ENCODE measurements around the gene WDR26.

DNA sequence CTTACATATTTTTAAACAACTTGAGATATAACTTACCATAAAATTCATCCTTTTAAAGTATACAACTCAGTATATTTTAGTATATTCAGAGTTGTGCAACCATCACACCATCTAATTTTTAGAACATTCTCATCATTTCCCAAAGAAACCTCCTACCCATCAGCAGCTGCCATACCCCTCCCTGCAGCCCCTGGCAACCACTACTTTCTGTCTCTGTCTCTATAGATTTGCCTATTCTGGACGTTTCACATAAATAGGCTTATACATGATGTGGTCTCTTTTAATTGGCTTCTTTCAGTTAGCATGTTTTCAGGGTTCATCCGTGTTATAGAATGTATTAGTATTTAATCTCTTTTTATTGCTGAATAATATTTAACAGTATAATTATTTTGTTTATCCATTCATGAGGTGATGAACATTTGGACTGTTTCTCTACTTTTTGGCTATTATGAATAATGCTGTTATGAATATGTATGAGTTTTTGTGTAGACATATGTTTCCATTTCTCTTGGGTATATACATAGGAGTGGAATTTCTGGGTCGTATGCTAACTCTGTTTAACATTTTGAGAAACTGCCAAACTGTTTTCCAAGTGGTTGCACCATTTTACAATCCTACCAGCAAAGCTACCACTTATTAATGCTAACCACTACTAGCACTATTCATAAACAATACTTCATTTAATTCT, 29.5 kb downstream of the WDR26 start:
- TF ChIP-seq EZH2phosphoT487 (IDR thresholded peaks at IDR 0.05; ENCODE audit: insufficient read depth, low read depth) (no peak), EZH2 (IDR thresholded peaks at IDR 0.05; ENCODE audit: insufficient read depth, poor library complexity, severe bottlenecking) (no peak)
